GM19328 (cell line): ENCODE data around the gene METTL17.
"Not testable (repeated sequence)": the region's sequence is repeated elsewhere in the genome, so short reads cannot be mapped to it uniquely, and the experiment has no call there.

ENCODE experiments used
- ATAC-seq: cut with Tn5 transposase; IDR thresholded peaks from one replicate; pipeline ENCODE4 v1.9.1; 2021; ENCODE audit warnings: mild to moderate bottlenecking, moderate library complexity; ENCODE audit not compliant: unreplicated experiment

METTL17 gene

GRCh38 chr14:21023817-21024584 lies 34.2 kb downstream of the METTL17 start:
- no peak for ATAC-seq

GRCh38 chr14:21024585-21025370 lies 35.0 kb downstream of the METTL17 start, which contains the start of gene NDRG2:
Gene NDRG2, minus strand, starts transcription at chr14:21025061. Its CDS starts 1,746 bp downstream, at chr14:21023315.
- ATAC-seq: no peak

GRCh38 chr14:21025371-21026273 lies 35.8 kb downstream of the METTL17 start:
- no peak for ATAC-seq

- ATAC-seq: no peak
Observed at GRCh38 chr14:21026274-21026987, 36.7 kb downstream of the METTL17 start.

GRCh38 chr14:21026988-21027315 lies 37.2 kb downstream of the METTL17 start:
- ATAC-seq: no peak

GRCh38 chr14:21029917-21030316 lies 40.1 kb downstream of the METTL17 start, which contains the start of gene TPPP2:
Gene TPPP2, plus strand, starts transcription at chr14:21030217. Its CDS starts 365 bp downstream, at chr14:21030582.
- ATAC-seq: no peak

GRCh38 chr14:21030531-21030930 lies 40.8 kb downstream of the METTL17 start:
- no peak for ATAC-seq

- ATAC-seq: no peak
Observed at GRCh38 chr14:21032326-21033132, 42.7 kb downstream of the METTL17 start.

- no peak for ATAC-seq
Observed at GRCh38 chr14:21033133-21033698, 43.4 kb downstream of the METTL17 start.

GRCh38 chr14:21034707-21035106 lies 44.9 kb downstream of the METTL17 start, which contains the start of gene RNASE13:
Gene RNASE13, minus strand, starts transcription at chr14:21034807. Its CDS starts 519 bp downstream, at chr14:21034288.
- no peak for ATAC-seq

- no peak for ATAC-seq
Observed at GRCh38 chr14:21036751-21037150, 47.0 kb downstream of the METTL17 start.

- ATAC-seq: no peak
Observed at GRCh38 chr14:21037156-21037555, 47.4 kb downstream of the METTL17 start.

GRCh38 chr14:21038441-21039422 lies 49.0 kb downstream of the METTL17 start:
- ATAC-seq: no peak

GRCh38 chr14:21039585-21040369 lies 50.0 kb downstream of the METTL17 start:
- no peak for ATAC-seq

- no peak for ATAC-seq
Observed at GRCh38 chr14:21040370-21040925, 50.7 kb downstream of the METTL17 start.

GRCh38 chr14:21040941-21041340 lies 51.2 kb downstream of the METTL17 start:
- ATAC-seq: not testable (repeated sequence)
